ENCODE results near the gene SKIDA1.

Gene SKIDA1

DNA sequence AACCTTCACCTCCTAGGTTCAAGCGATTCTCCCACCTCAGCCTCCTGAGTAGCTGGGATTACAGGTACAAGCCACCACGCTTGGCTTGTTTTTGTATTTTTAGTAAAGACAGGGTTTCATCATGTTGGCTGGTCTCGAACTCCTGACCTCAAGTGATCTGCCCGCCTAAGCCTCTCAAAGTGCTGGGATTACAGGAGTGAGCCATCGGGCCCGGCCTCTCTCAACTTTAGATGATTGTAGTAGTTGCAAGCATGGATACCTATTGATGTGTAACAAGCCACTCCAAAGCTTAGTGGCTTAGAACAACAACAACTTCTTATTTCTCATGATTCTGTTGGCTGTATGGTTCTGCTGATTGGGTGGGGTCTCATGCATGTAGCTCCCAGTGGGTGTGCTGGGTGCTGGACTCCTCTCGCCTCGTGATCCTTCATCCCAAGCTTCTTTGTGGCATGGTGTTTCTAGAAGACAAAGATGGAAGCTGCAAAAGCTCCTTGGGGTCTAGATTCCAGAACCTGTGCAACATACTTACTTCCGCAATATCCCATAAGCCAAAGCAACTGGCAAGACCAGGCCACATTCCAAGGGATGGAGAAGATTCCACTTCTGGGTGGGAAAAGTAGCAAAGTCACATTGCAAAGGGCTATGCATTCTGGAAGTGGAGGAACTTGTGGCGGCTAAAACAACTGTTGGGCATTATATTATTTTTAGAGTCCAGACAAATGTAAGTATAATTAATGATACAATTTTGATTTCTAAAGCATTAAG is 37.9 kb downstream of the SKIDA1 start:
- Mint-ChIP-seq H3K36me3 (ENCODE audit: low read depth) (no peaks in the 10 kb centered on the region), H3K4me3 (no peak overlapping the region), H3K4me1 (ENCODE audit: low read depth) (peaks cover 9% of the 10 kb centered on the region), H3K9me3 (no peaks in the 10 kb centered on the region), H3K27me3 (peaks cover 5% of the 10 kb centered on the region), H3K27ac (no peak overlapping the region)
- intact Hi-C loops (cut with micrococcal nuclease): no loop called here

DNA sequence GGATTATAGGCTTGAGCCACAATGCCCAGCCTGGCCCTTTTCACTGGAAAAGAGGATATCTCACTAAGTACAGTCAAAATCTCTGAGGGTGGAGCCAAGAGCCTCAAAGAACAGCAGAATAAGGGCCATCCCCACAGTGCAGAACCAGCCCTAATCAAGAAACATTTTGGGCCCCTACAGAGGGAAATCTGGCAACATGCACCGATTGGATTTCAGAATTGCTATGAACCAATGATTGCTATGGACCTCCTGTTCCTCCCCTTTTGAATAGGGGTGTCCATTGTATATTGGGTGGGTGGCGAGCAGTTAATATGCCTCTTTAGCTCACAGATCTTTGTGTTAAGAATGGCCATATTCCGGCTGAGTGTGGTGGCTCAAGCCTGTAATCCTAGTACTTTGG is 42.7 kb downstream of the SKIDA1 start:
- intact Hi-C loops (cut with micrococcal nuclease): no loop called here
- H3K4me1 Mint-ChIP-seq (ENCODE audit: low read depth): peaks cover 7% of the 10 kb centered on the region
- H3K27ac Mint-ChIP-seq: no peak overlapping the region
- no peak overlapping the region for H3K4me3 Mint-ChIP-seq
- no peaks in the 10 kb centered on the region for H3K9me3 Mint-ChIP-seq
- no peaks in the 10 kb centered on the region for H3K27me3 Mint-ChIP-seq
- H3K36me3 Mint-ChIP-seq (ENCODE audit: low read depth): no peaks in the 10 kb centered on the region

DNA sequence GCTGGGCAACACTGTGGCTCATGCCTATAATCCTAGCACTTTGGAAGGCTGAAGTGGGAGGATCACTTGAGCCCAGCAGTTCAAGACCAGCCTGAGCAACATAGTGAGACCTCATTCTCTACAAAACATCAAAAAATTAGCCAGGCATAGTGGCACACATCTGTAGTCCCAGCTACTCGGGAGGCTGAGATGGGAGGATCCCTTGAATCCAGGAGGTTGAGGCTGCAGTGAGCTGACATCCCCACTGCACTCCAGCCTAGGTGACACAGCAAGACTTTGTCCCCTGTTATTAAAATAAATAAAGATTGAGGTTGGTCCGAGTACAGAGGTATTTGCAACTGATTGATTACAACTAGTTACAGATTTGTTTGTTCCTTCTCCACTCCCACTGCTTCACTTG is 44.1 kb downstream of the SKIDA1 start:
- no peaks in the 10 kb centered on the region for H3K9me3 Mint-ChIP-seq
- H3K4me3 Mint-ChIP-seq: no peak overlapping the region
- no peak overlapping the region for H3K27ac Mint-ChIP-seq
- intact Hi-C loops (cut with micrococcal nuclease): no loop called here
- H3K4me1 Mint-ChIP-seq (ENCODE audit: low read depth): peaks cover 7% of the 10 kb centered on the region
- no peaks in the 10 kb centered on the region for H3K27me3 Mint-ChIP-seq
- no peaks in the 10 kb centered on the region for H3K36me3 Mint-ChIP-seq (ENCODE audit: low read depth)

DNA sequence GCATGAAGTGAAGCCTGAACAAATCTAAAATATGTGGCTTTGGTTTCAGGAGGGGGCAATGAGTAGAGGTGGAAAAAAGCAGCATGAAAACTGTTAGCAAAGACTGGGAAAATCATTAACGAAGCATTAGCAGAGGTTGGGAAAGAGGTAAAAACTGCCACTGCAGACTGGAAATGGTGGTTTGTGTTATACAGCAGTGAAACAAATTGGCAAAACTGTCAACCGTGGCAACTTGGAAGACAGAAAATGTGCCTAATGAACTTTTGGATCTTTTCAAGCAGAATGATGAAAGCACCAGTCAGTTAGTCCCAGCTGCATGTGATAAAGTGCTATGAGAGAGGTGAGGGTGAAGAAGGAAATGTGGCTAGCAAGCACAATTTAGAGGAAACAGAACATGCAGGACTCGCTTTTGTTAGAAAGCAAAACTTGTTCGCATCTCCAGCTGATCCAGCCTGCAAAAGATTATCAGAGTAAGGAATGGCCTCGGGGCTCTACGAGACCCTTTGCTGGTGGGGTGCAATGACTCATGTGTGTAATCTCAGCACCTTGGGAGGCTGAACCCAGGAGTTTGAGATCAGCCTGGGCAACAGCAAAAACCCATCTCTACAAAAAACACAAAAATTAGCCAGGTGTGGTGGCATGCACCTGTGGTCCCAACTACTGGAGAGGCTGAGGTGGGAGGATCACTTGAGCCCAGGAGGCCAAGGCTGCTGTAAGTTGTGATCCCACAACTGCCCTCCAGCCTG is 45.7 kb downstream of the SKIDA1 start:
- intact Hi-C loops (cut with micrococcal nuclease): no loop called here
- H3K4me3 Mint-ChIP-seq: no peak overlapping the region
- peaks cover 7% of the 10 kb centered on the region for H3K4me1 Mint-ChIP-seq (ENCODE audit: low read depth)
- no peaks in the 10 kb centered on the region for H3K27me3 Mint-ChIP-seq
- no peaks in the 10 kb centered on the region for H3K36me3 Mint-ChIP-seq (ENCODE audit: low read depth)
- no peak overlapping the region for H3K27ac Mint-ChIP-seq
- H3K9me3 Mint-ChIP-seq: no peaks in the 10 kb centered on the region

DNA sequence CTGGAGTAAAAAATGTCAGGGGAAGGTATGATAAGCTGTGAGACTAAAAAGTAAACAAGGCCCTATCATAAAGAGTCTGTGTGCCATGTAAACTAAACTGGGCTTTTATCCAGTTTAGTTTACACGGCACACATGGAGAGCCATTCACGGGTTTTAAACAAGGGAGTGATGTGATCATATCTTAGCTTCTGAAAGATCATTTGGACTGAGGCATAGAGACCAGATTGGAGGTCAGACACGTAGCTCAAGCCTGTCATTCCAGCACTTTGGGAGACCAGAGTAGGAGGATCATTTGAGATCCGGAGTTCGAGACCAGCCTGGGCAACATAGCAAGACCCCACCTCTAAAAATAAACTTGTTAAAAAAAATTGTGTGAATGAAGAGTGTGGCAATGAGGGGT is 50.1 kb downstream of the SKIDA1 start:
- peaks cover 7% of the 10 kb centered on the region for H3K4me1 Mint-ChIP-seq (ENCODE audit: low read depth)
- H3K9me3 Mint-ChIP-seq: no peaks in the 10 kb centered on the region
- intact Hi-C loops (cut with micrococcal nuclease): no loop called here
- no peaks in the 10 kb centered on the region for H3K36me3 Mint-ChIP-seq (ENCODE audit: low read depth)
- no peak overlapping the region for H3K27ac Mint-ChIP-seq
- H3K4me3 Mint-ChIP-seq: no peak overlapping the region
- no peaks in the 10 kb centered on the region for H3K27me3 Mint-ChIP-seq

DNA sequence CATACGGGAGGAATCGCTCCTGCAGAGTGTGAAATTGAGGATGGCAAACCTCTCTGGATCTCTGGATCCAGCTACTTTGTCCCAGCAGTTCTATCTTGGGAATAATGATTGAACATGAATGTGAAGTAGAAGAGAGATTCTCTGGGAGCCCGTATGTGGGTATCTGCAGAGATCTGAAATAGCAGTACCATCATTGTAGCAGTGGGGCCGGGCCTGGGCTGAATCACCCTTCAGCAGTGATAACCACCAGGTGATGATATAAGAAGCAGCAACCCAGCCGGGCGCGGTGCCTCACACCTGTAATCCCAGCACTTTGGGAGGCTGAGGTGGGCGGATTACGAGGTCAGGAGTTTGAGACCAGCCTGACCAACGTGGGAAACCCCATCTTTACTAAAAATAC is 51.9 kb downstream of the SKIDA1 start:
- H3K4me1 Mint-ChIP-seq (ENCODE audit: low read depth): peaks cover 4% of the 10 kb centered on the region
- no peaks in the 10 kb centered on the region for H3K27me3 Mint-ChIP-seq
- H3K9me3 Mint-ChIP-seq: no peaks in the 10 kb centered on the region
- intact Hi-C loops (cut with micrococcal nuclease): no loop called here
- H3K36me3 Mint-ChIP-seq (ENCODE audit: low read depth): no peaks in the 10 kb centered on the region
- no peak overlapping the region for H3K4me3 Mint-ChIP-seq
- H3K27ac Mint-ChIP-seq: no peak overlapping the region

DNA sequence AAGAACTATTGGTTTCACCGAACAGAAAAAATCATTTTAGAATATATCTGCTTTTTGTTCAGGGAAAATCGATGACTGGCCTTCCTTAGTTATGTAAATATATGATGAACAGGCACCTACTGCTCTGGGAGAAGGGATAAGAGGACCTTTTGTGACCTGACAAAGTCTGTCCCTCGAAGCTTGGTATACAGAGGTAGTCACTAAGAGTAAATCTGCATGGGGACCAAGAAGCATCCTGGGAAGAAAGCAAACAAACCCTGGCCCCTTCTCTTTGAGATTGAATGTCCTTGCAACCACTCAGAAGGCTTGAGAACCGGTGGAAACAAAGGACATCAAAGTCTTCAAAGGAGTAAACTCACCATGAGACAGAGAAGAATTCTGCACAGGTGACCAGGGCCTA is 52.3 kb downstream of the SKIDA1 start:
- peaks cover under 1% of the 10 kb centered on the region for H3K4me1 Mint-ChIP-seq (ENCODE audit: low read depth)
- intact Hi-C loops (cut with micrococcal nuclease): no loop called here
- H3K4me3 Mint-ChIP-seq: no peak overlapping the region
- H3K27me3 Mint-ChIP-seq: peaks cover 1% of the 10 kb centered on the region
- no peaks in the 10 kb centered on the region for H3K9me3 Mint-ChIP-seq
- H3K36me3 Mint-ChIP-seq (ENCODE audit: low read depth): no peaks in the 10 kb centered on the region
- no peak overlapping the region for H3K27ac Mint-ChIP-seq

DNA sequence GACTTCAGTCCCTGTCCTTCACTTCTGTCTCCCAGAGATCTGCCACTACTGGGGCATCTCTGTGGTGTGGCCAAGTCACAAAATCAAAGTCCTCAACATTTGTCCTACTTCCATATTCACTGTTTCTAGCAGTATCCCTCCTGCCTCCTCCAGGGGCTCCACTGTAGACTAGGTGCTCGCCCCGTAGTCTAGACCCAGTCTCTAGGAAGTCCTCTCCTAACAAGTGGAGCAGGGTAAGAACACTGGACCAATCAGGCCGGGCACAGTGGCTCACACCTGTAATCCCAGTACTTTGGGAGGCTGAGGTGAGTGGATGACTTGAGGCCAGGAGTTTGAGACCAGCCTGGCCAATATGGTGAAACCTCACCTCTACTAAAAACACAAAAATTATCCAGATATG is 57.4 kb downstream of the SKIDA1 start:
- Mint-ChIP-seq H3K9me3 (no peaks in the 10 kb centered on the region), H3K4me1 (ENCODE audit: low read depth) (no peaks in the 10 kb centered on the region), H3K27ac (no peak overlapping the region), H3K36me3 (ENCODE audit: low read depth) (no peaks in the 10 kb centered on the region), H3K27me3 (peaks cover 1% of the 10 kb centered on the region), H3K4me3 (no peak overlapping the region)
- intact Hi-C loops (cut with micrococcal nuclease): no loop called here

DNA sequence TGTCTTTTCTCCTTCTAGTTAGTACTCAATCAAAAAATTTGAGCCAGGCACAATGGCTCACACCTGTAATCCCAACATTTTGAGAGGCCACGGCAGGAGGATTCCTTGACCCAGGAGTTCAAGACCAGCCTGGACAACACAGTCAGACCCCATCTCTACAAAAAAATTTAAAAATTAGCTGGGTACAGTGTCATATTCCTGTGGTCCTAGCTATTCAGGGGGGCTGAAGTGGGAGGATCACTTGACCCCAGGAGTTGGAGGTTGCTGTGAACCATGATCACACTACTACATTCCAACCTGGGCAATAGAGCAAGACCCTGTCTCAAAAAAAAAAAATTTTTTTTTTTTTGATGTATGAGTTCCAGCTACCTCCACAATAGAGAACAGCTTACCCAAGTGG is 57.8 kb downstream of the SKIDA1 start:
- Mint-ChIP-seq H3K27ac (no peak overlapping the region), H3K36me3 (ENCODE audit: low read depth) (no peaks in the 10 kb centered on the region), H3K4me1 (ENCODE audit: low read depth) (no peaks in the 10 kb centered on the region), H3K9me3 (no peaks in the 10 kb centered on the region), H3K27me3 (peaks cover 1% of the 10 kb centered on the region), H3K4me3 (no peak overlapping the region)
- intact Hi-C loops (cut with micrococcal nuclease): no loop called here

DNA sequence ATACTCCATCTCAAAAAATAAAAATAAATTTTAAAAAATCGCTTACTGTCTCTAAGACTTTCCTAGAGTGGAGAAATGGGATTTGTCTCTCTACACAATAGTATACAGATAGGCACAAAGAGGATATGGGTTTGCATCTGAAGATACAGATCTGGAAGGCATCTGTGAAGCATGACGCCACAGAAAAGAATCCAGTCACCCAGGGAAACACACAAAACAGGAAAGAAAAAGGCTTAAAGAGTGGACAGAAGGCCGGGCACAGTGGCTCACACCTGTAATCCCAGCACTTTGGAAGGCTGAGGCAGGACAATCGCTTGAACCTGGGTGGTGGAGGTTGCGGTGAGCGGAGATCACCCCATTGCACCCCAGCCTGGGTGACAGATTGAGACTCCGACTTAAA is 61.3 kb downstream of the SKIDA1 start:
- H3K27me3 Mint-ChIP-seq: peaks cover 1% of the 10 kb centered on the region
- no peaks in the 10 kb centered on the region for H3K9me3 Mint-ChIP-seq
- H3K4me3 Mint-ChIP-seq: no peak overlapping the region
- H3K27ac Mint-ChIP-seq: no peak overlapping the region
- intact Hi-C loops (cut with micrococcal nuclease): no loop called here
- H3K4me1 Mint-ChIP-seq (ENCODE audit: low read depth): no peaks in the 10 kb centered on the region
- no peaks in the 10 kb centered on the region for H3K36me3 Mint-ChIP-seq (ENCODE audit: low read depth)
